SU-DHL-6 (cell line): ENCODE data around the gene OR5I1.

Source experiments
- H2AFZ ChIP-seq: fragments of 200-600 bp; sonication (generic); 2 replicates; pipeline ENCODE4 v1.6.1; 2014; ENCODE audit warnings: low read depth, mild to moderate bottlenecking, moderate library complexity, mixed read lengths, antibody characterized with exemption, low read length; ENCODE audit not compliant: severe bottlenecking
- H3F3A ChIP-seq: fragments of 200-600 bp; shearing (Covaris generic); 2 replicates; pipeline ENCODE4 v1.6.0; 2016; ENCODE audit warnings: antibody characterized with exemption, mild to moderate bottlenecking; ENCODE audit not compliant: insufficient read depth
- H3K27ac ChIP-seq: fragments of 200-600 bp; sonication (generic); 2 replicates; pipeline ENCODE4 v1.5.1; 2016; ENCODE audit warnings: low read depth, mild to moderate bottlenecking, low read length, moderate library complexity, mixed read lengths
- H3K27me3 ChIP-seq: fragments of 200-600 bp; sonication (generic), shearing (Covaris generic); 2 replicates; pipeline ENCODE4 v1.6.0; 2014; ENCODE audit warnings: mild to moderate bottlenecking, low read length
- H3K36me3 ChIP-seq: fragments of 200-600 bp; sonication (generic); 2 replicates; pipeline ENCODE4 v1.6.1; 2014; ENCODE audit warnings: mild to moderate bottlenecking, low read length, mixed read lengths
- H3K4me2 ChIP-seq: fragments of 300-600, 200-600 bp; shearing (Covaris generic), sonication (generic); 2 replicates; pipeline ENCODE4 v1.6.0; 2014; ENCODE audit warnings: low read length, low read depth, mild to moderate bottlenecking; ENCODE audit not compliant: poor library complexity, severe bottlenecking
- H3K4me3 ChIP-seq: fragments of 200-600 bp; sonication (generic); 2 replicates; pipeline ENCODE4 v1.5.1; 2014; ENCODE audit warnings: antibody characterized with exemption, low read length, mild to moderate bottlenecking, mixed read lengths; ENCODE audit not compliant: insufficient read depth, poor library complexity, severe bottlenecking
- H3K79me2 ChIP-seq: fragments of 200-600 bp; sonication (generic); 2 replicates; pipeline ENCODE4 v1.6.1; 2014; ENCODE audit warnings: mild to moderate bottlenecking, low read length, moderate library complexity; ENCODE audit not compliant: insufficient read depth
- H3K9ac ChIP-seq: fragments of 200-600 bp; sonication (generic); 2 replicates; pipeline ENCODE4 v1.7.0; 2014; ENCODE audit warnings: mild to moderate bottlenecking, low read length
- H3K9me2 ChIP-seq: fragments of 200-600 bp; sonication (generic); replicated peaks from 2 replicates; pipeline ENCODE4 v1.6.1; 2014; ENCODE audit warnings: low read length; ENCODE audit not compliant: insufficient read depth
- H3K9me3 ChIP-seq: fragments of 200-600 bp; sonication (generic); 2 replicates; pipeline ENCODE4 v1.6.1; 2014; ENCODE audit warnings: low read length, mixed read lengths; ENCODE audit not compliant: insufficient read depth
- H4K20me1 ChIP-seq: fragments of 200-600 bp; sonication (generic); 2 replicates; pipeline ENCODE4 v1.6.1; 2014; ENCODE audit warnings: low read depth, mild to moderate bottlenecking, antibody characterized with exemption, low read length, moderate library complexity, mixed read lengths
- EZH2phosphoT487 ChIP-seq: fragments of 200-600 bp; sonication (generic), shearing (Covaris generic); conservative IDR thresholded peaks from 2 replicates; pipeline ENCODE4 v1.6.1; 2018; ENCODE audit warnings: mild to moderate bottlenecking, antibody characterized with exemption, low read length, moderate library complexity, mixed read lengths
- TF ChIP-seq, protein P1 (sequence below): fragments of 200-600 bp; sonication (generic); IDR thresholded peaks from one replicate; pipeline ENCODE4 v1.5.1; 2017; ENCODE audit warnings: antibody characterized with exemption, mild to moderate bottlenecking, low read length, moderate library complexity; ENCODE audit not compliant: insufficient read depth, poor library complexity, severe bottlenecking

OR5I1 gene

DNA sequence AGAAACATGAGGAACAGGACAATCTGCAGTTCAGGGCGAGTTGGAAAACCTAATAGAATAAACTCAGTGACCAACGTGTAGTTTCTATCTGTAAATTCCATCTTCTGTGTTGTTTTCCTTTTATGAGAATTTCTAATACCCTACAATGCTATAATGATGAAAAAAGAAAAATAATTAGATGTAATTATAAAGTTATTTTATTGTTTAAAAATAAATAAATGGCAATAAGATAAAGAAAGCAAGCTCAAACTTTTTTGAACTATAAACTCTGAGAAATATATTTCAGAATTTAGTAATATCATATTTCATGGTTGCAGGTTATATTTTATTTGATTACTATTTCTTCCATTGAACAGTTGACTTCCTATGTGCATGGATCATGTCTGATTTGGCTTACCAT is at the start of gene OR5I1:
Gene OR5I1 (minus strand): TSS at position 101 of the 400 bp plus-strand sequence. CDS start 0 bp downstream, at position 101.
- no peak within 1 kb of the TSS for H3K27ac ChIP-seq
- TF ChIP-seq, protein P1, sequence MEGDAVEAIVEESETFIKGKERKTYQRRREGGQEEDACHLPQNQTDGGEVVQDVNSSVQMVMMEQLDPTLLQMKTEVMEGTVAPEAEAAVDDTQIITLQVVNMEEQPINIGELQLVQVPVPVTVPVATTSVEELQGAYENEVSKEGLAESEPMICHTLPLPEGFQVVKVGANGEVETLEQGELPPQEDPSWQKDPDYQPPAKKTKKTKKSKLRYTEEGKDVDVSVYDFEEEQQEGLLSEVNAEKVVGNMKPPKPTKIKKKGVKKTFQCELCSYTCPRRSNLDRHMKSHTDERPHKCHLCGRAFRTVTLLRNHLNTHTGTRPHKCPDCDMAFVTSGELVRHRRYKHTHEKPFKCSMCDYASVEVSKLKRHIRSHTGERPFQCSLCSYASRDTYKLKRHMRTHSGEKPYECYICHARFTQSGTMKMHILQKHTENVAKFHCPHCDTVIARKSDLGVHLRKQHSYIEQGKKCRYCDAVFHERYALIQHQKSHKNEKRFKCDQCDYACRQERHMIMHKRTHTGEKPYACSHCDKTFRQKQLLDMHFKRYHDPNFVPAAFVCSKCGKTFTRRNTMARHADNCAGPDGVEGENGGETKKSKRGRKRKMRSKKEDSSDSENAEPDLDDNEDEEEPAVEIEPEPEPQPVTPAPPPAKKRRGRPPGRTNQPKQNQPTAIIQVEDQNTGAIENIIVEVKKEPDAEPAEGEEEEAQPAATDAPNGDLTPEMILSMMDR: no peak
- TF ChIP-seq EZH2phosphoT487: no peak
- no peak within 1 kb of the TSS for H3K4me2 ChIP-seq
- no peaks in the 10 kb centered on the region for H3K27me3 ChIP-seq
- no peaks in the 10 kb centered on the region for H3K36me3 ChIP-seq
- no peaks in the 10 kb centered on the region for H3F3A ChIP-seq
- H3K9me2 ChIP-seq: no peaks in the 10 kb centered on the region
- no peak within 1 kb of the TSS for H3K9ac ChIP-seq
- no peaks in the 10 kb centered on the region for H3K9me3 ChIP-seq
- peaks cover 3% of the 10 kb centered on the region; the same call in 1 of the 2 replicates for H4K20me1 ChIP-seq
- H3K79me2 ChIP-seq: no peaks in the 10 kb centered on the region
- no peak within 1 kb of the TSS for H3K4me3 ChIP-seq
- no peak within 1 kb of the TSS for H2AFZ ChIP-seq

DNA sequence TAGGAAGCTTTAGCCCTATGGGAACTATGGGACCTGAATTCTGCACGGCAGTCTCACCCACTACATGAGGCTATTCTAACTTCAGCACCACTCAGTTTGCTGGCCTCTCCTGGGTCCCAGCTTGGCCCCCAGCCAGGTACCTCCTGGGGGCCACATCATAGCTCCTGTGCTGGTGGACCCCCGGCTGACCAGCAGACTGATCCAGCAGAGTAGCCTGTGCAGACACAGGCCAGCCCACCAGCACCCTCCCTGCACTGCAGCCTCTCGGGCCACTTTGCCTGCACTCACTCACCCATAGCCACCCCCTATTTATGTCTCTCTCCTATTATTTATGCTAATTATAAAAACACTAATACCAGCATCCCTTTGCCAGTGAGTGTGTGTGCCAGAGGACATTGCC is 34.7 kb upstream of the OR5I1 start:
- TF ChIP-seq, protein P1: no peak
- no peak for TF ChIP-seq EZH2phosphoT487
- Histone ChIP-seq H3K27ac (no peak overlapping the region), H4K20me1 (no peaks in the 10 kb centered on the region), H3K4me2 (no peak overlapping the region), H3K9me3 (no peaks in the 10 kb centered on the region), H2AFZ (no peak overlapping the region), H3K9me2 (no peaks in the 10 kb centered on the region), H3F3A (no peaks in the 10 kb centered on the region), H3K79me2 (no peaks in the 10 kb centered on the region), H3K4me3 (no peak overlapping the region), H3K36me3 (no peaks in the 10 kb centered on the region), H3K27me3 (no peaks in the 10 kb centered on the region), H3K9ac (no peak overlapping the region)

DNA sequence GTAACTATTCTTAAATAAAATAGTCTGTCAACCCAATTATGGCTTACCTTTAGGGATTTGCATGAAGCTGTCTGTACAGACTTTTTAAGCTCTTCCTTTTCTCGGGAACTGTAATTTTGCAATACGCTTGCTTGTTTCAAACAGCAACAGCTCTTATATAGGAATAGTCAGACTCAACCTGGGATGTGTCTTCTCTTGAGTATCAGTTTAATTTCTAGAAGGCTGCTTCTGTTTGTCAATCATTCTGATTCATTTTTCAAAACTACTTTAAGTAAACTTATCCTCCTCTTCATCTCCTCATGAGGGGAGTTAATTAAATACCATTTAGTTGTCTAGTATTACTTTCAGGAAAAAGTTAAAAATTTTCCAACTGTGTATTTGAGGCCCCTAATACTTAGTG is 33.6 kb upstream of the OR5I1 start, which contains the start of gene OR10AG1:
Gene OR10AG1 (minus strand): TSS at position 101 of the 400 bp plus-strand sequence. CDS start 38 bp downstream, at position 63.
- H3K27me3 ChIP-seq: no peaks in the 10 kb centered on the region
- H4K20me1 ChIP-seq: no peaks in the 10 kb centered on the region
- H3F3A ChIP-seq: no peaks in the 10 kb centered on the region
- H3K9ac ChIP-seq: no peak within 1 kb of the TSS
- no peak within 1 kb of the TSS for H3K27ac ChIP-seq
- H3K4me3 ChIP-seq: no peak within 1 kb of the TSS
- no peaks in the 10 kb centered on the region for H3K36me3 ChIP-seq
- no peaks in the 10 kb centered on the region for H3K9me3 ChIP-seq
- H3K9me2 ChIP-seq: no peaks in the 10 kb centered on the region
- H3K79me2 ChIP-seq: no peaks in the 10 kb centered on the region
- no peak within 1 kb of the TSS for H3K4me2 ChIP-seq
- no peak within 1 kb of the TSS for H2AFZ ChIP-seq
- TF ChIP-seq EZH2phosphoT487: no peak
- TF ChIP-seq, protein P1: no peak
